Lung (tissue), 12 donors: ENCODE data around the gene HACD1. TPM values are rescaled to one million over a fixed set of nuclear protein-coding genes. Genes with fewer than 3 reads are reported as not detected.
A peak's percentile ranks its signal among the peaks of the same experiment; 100 is the strongest.

Experiments
- ATAC-seq: fragments of 200-7000 bp; cut with Tn5 transposase; one replicate; pipeline ENCODE4 v1.9.1; 2020; ENCODE audit warnings: moderate number of reproducible peaks; ENCODE audit not compliant: insufficient read depth, low FRiP score
- DNase-seq, 3 donors: peaks; one replicate each; pipeline ENCODE4 v3.0.0-alpha.2; 2013 to 2017
- H3K27ac ChIP-seq, 2 donors: one replicate each; pipeline ENCODE4 v1.5.1; 2013; ENCODE audit warnings: mild to moderate bottlenecking in 2 of 2, moderate library complexity in 2 of 2, control low read depth in 1 of 2, inconsistent platforms in 1 of 2, low read depth in 1 of 2, low read length in 1 of 2
- H3K27me3 ChIP-seq, 3 donors: one replicate each; pipeline ENCODE4 v1.5.1; 2013; ENCODE audit warnings: low read length in 2 of 3; ENCODE audit not compliant: control insufficient read depth in 3 of 3, insufficient read depth in 3 of 3
- H3K36me3 ChIP-seq, 4 donors: one replicate each; pipeline ENCODE4 v1.5.1; 2013; ENCODE audit warnings: low read length in 4 of 4, mild to moderate bottlenecking in 1 of 4, moderate library complexity in 1 of 4; ENCODE audit not compliant: control insufficient read depth in 4 of 4, insufficient read depth in 4 of 4
- H3K4me1 ChIP-seq, 5 donors: one replicate each; pipeline ENCODE4 v1.5.1; 2013; ENCODE audit warnings: low read length in 5 of 5, mild to moderate bottlenecking in 2 of 5, moderate library complexity in 1 of 5; ENCODE audit not compliant: control insufficient read depth in 5 of 5, insufficient read depth in 5 of 5
- H3K4me3 ChIP-seq: one replicate; pipeline ENCODE4 v1.5.1; 2013; ENCODE audit warnings: mild to moderate bottlenecking, control low read depth, moderate library complexity
- H3K9ac ChIP-seq, 2 donors: one replicate each; pipeline ENCODE4 v1.5.1; 2013; ENCODE audit warnings: low read length in 2 of 2, control low read depth in 1 of 2; ENCODE audit not compliant: insufficient read depth in 1 of 2
- H3K9me3 ChIP-seq, 4 donors: one replicate each; pipeline ENCODE4 v1.5.1; 2013; ENCODE audit warnings: low read length in 3 of 4, mild to moderate bottlenecking in 1 of 4, moderate library complexity in 1 of 4; ENCODE audit not compliant: control insufficient read depth in 4 of 4, insufficient read depth in 3 of 4
- CTCF ChIP-seq: IDR thresholded peaks from 2 replicates; pipeline ENCODE4 v1.5.1; 2012; ENCODE audit warnings: mild to moderate bottlenecking; ENCODE audit errors: control extremely low read depth, extremely low read depth
- WGBS, 2 donors: extraction: QIAGEN DNeasy Blood & Tissue Kit; methylation state at CpG; one replicate each; pipeline ENCODE4 v1.1.7; 2013; 5-methylcytosine and 5-hydroxymethylcytosine counted together
- polyA plus RNA-seq, 2 donors: library from polyadenylated mRNA; stranded (reverse); fragments of 200-250 nt; gene quantifications; one replicate each; pipeline ENCODE4 v1.2.1, GENCODE V29; 2013
- total RNA-seq, 2 donors: library from RNA; depleted of rRNA in 1 of 2; stranded (reverse); fragments of >200 nt in 1 of 2; gene quantifications; one replicate each; pipeline ENCODE4 v1.2.1, GENCODE V29; 2014 to 2021
- donor health status: control.
- donor health status: control.
- donor health status: Bipolar disorder and iron deficiency.
- donor health status: healthy.
- donor health status: DM: yes; HTN: yes; CAD: no.

The HACD1 gene
- total and polyA plus RNA-seq, 4 donors = 11.5 to 49.2 (median 24.3) TPM

GRCh38 chr10:17606547-17607040, 10.6 kb downstream of the HACD1 start:
- Histone ChIP-seq H3K27me3 (no peaks in the 10 kb centered on the region), H3K9ac (no peak overlapping the region), H3K9me3 (no peaks in the 10 kb centered on the region), H3K4me3 (no peak overlapping the region), H3K27ac (no peak overlapping the region), H3K36me3 (no peaks in the 10 kb centered on the region), H3K4me1 (peaks cover 0 to 3% (median 0%) of the 10 kb centered on the region in 5 donors)
- TF ChIP-seq CTCF = no peak
- DNase-seq (no peak), ATAC-seq (no peak)
- 57 to 77% methylated on average over 3 of the region's 3 CpGs for WGBS, 2 donors

GRCh38 chr10:17605936-17606335, 11.2 kb downstream of the HACD1 start:
- no peak overlapping the region for H3K4me3 ChIP-seq
- H3K36me3 ChIP-seq = no peaks in the 10 kb centered on the region
- H3K4me1 ChIP-seq = peaks cover 0 to 3% (median 0%) of the 10 kb centered on the region in 5 donors
- H3K27me3 ChIP-seq = no peaks in the 10 kb centered on the region
- no peak for TF ChIP-seq CTCF
- WGBS, 2 donors = 90 to 97% methylated on average over 6 of the region's 6 CpGs
- no peak overlapping the region for H3K27ac ChIP-seq
- H3K9me3 ChIP-seq = no peaks in the 10 kb centered on the region
- no peak overlapping the region for H3K9ac ChIP-seq
- no peak for ATAC-seq
- DNase-seq = no peak

GRCh38 chr10:17599089-17599488, 18.1 kb downstream of the HACD1 start:
- Histone ChIP-seq H3K9me3 (no peaks in the 10 kb centered on the region), H3K27me3 (no peaks in the 10 kb centered on the region), H3K9ac (no peak overlapping the region), H3K36me3 (peaks cover 0 to 3% (median under 1%) of the 10 kb centered on the region in 4 donors), H3K4me3 (no peak overlapping the region), H3K27ac (no peak overlapping the region), H3K4me1 (no peaks in the 10 kb centered on the region)
- no peak for ATAC-seq
- peak in 2 of 3 donors; percentile 36 to 52 for DNase-seq
- 42 to 61% methylated on average over 8 of the region's 8 CpGs for WGBS, 2 donors
- TF ChIP-seq CTCF = no peak

- Histone ChIP-seq H3K27ac (no peak overlapping the region), H3K36me3 (peaks cover 0 to 4% (median under 1%) of the 10 kb centered on the region in 4 donors), H3K9me3 (no peaks in the 10 kb centered on the region), H3K9ac (no peak overlapping the region), H3K4me3 (no peak overlapping the region), H3K4me1 (no peaks in the 10 kb centered on the region), H3K27me3 (no peaks in the 10 kb centered on the region)
- DNase-seq = no peak
- TF ChIP-seq CTCF = no peak
- no peak for ATAC-seq
- 82 to 95% methylated on average over 3 of the region's 3 CpGs for WGBS, 2 donors
Measured at GRCh38 chr10:17597386-17597785, 19.8 kb downstream of the HACD1 start.
